Measurements from ENCODE around the gene NDE1.

NDE1 gene

DNA sequence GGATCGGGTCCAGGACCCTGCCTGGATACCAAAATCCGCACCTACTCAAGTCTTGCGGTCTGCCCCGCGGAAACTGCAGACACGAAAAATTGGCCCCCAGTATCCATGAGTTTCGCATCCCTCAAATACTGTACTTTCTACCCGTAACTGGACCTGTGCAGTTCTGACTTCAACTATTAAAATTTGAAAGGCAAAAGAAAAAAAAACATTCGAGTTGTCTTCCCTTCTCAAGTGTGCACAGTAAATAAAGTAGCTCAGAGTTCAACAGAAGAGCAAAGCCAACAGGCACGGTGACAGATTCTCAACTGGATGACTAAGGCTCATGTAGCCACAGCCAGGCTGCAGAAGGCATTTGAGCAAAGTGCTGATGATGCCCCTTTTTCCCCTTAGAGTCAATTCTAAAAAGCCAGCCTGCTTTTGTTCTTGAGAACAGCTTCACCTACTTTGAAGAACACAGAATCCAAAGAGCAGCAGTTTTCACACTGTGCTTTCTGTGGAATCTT lies 39.6 kb upstream of the NDE1 start:
- in situ Hi-C loops (cut with HindIII; ENCODE audit: low pct_unique_long_range_greater_than_20kb, low sequenced_read_pairs) = no loop called here
- DNase-seq (ENCODE audit: low read depth in 1 of 2, low spot score in 1 of 2) = no peak
- TF ChIP-seq JUND (IDR thresholded peaks at IDR 0.05; ENCODE audit: low read depth) = no peak

DNA sequence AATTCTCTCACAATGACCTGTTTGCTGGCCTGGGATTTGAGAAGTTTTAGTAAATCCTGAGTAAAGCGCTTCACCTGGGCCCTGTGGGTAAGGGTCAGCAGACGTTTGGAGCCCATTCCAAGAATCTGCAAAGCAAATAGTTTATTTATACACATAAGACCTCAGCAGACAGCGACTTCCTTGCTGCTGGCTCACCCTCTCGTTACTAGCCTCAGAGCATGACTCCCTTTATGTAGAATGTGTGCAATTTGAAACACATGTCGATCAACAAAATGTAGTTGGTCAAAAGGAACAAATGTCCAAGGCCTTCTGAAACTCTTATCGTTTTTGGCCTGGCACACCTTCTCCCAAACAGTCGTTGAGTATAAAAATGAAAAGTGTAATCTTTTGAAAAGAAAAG lies 38.4 kb upstream of the NDE1 start:
- in situ Hi-C loops (cut with HindIII; ENCODE audit: low pct_unique_long_range_greater_than_20kb, low sequenced_read_pairs) = no loop called here
- no peak for DNase-seq (ENCODE audit: low read depth in 1 of 2, low spot score in 1 of 2)
- no peak for TF ChIP-seq JUND (IDR thresholded peaks at IDR 0.05; ENCODE audit: low read depth)

DNA sequence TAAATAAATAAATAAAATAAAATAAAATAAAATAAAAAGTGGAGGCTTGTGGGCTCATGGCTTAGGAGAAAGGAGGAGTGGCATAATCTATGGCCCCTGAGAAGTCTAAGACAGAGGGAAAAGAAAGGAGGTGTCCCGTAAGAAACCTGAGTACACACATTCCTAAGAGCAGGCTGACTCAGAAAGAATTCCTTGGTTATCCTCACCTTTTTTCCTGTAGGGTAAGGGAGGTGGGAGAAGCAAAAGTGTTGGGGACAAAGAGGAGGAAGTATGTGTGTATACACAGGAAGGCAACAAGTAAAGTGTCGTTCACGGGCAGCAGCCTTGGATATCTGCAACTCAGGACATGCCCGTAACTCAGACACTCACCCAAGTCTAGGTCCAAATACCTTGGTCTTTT lies 36.4 kb upstream of the NDE1 start:
- no peak for TF ChIP-seq JUND (IDR thresholded peaks at IDR 0.05; ENCODE audit: low read depth)
- in situ Hi-C loops (cut with HindIII; ENCODE audit: low pct_unique_long_range_greater_than_20kb, low sequenced_read_pairs) = no loop called here
- no peak for DNase-seq (ENCODE audit: low read depth in 1 of 2, low spot score in 1 of 2)

DNA sequence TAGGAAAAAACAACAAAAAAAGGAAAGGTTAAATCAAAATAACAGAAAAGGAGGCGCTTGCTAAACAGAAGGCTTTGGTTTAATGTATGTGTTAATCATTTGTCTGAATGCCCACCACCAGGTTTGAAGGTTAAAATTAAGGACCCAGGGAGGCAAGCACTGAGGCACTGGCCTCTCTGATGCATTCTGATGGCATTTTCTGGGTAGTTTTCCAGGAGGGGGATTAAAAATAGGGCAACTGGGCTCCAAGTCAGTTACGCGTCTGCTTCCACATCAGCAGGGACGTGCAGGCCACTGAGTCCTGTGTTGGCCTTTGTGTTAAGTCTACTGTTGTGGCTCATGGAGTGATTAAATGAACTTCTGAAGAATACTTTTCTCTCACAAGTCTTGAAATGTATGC lies 34.0 kb upstream of the NDE1 start:
- in situ Hi-C loops (cut with HindIII; ENCODE audit: low pct_unique_long_range_greater_than_20kb, low sequenced_read_pairs) = no loop called here
- DNase-seq (ENCODE audit: low read depth in 1 of 2, low spot score in 1 of 2) = no peak
- no peak for TF ChIP-seq JUND (IDR thresholded peaks at IDR 0.05; ENCODE audit: low read depth)

DNA sequence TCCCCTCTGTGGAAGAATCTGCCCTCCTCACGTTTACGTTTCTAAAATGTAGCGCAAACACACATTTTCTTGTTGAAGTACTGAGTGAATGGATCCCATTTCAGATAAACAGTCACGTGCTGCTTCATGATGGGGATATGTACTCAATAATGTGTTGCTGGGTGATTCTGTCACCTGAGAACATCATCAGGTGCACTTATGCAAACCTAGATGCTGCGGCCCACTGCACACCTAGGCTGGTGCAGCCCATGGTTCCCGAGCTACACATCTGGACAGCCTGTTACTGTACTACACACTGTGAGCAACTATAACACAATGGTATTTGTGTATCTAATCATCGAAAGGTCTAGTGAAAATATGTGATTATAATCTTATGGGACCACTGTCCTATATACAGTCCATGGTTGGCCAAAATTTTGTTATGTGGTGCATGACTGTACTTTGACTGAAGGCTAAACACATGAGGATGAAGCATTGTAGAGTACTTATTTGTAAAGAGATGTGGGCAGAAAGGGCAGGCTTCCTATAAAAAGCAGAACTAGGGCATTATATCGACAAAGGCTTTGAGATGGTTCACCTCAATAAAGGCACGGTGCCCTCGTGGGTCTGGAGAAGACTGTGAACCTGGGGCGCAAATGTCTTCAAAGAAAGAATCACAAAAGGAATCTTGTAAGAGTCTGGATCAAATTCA lies 33.4 kb upstream of the NDE1 start:
- in situ Hi-C loops (cut with HindIII; ENCODE audit: low pct_unique_long_range_greater_than_20kb, low sequenced_read_pairs) = no loop called here
- TF ChIP-seq JUND (IDR thresholded peaks at IDR 0.05; ENCODE audit: low read depth) = no peak
- DNase-seq (ENCODE audit: low read depth in 1 of 2, low spot score in 1 of 2) = no peak

DNA sequence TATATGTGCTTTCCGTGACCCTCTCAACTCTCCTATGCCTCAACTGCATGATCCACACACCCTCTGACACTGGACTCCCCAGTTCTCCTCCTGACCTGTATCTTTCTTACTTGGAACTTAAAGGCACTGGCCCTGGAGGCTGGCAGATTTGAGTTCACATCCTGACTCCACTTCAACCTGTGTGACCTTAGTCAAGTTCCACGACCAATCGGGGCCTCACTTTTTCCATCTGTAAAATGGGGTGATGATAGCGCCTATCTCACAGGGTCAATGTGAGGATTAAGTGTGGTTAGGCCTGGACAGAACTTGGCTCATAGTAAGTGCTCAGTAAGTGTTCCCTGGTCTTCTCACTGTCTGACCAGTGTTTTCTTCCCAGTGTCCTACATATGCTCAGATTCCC lies 32.1 kb upstream of the NDE1 start:
- in situ Hi-C loops (cut with HindIII; ENCODE audit: low pct_unique_long_range_greater_than_20kb, low sequenced_read_pairs) = no loop called here
- TF ChIP-seq JUND (IDR thresholded peaks at IDR 0.05; ENCODE audit: low read depth) = no peak

DNA sequence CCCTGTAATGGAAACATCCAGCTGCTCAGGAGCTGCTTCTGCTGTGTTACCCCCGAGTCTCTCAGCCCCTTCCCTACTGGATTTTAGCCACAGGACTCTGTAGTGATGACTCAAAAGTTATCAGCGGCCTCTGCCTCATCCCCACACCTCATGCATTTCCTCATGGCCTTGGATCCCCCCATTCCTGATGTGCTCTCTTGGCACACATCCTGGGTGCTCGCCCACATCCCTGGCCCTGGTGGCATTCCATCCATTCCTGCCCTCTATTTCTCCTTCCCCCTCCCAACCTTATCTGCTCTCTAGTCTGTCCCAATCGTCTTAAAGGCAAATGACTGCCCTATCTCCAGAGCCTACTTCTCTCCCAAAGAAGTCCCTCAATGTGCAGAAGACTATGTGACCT lies 31.7 kb upstream of the NDE1 start:
- no peak for TF ChIP-seq JUND (IDR thresholded peaks at IDR 0.05; ENCODE audit: low read depth)
- DNase-seq (ENCODE audit: low read depth in 1 of 2, low spot score in 1 of 2) = no peak
- in situ Hi-C loops (cut with HindIII; ENCODE audit: low pct_unique_long_range_greater_than_20kb, low sequenced_read_pairs) = no loop called here

More for the DNA sequence above, 32.1 kb upstream of the NDE1 start:
- no peak for DNase-seq (ENCODE audit: low read depth in 1 of 2, low spot score in 1 of 2)

DNA sequence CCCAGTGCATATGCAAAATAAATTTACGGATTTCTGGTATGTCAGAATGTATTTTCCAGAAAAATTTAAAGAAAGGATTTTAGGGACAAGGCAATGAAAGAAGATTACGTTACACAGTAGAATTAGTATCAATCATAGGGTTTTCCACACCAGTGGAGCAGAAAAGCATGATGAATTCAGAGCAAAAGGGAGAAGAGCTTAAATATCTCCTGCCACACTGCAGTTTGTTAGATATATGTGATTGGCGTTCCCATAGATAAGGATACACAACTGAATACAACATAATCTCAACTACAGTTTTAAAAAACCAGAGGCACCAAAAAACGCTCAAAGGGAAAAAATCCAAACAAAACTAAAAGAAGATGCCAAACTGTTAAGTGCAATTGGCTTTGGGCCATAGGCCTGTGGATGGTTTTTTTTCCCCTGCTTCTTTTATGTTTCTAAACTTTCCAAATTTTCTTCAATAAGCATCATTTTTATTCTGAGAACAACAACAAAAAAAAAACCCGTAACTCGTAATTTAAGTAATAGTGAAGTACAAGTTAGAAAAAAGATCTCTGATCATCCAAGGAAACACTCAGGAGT lies 29.3 kb upstream of the NDE1 start:
- no peak for DNase-seq (ENCODE audit: low read depth in 1 of 2, low spot score in 1 of 2)

DNA sequence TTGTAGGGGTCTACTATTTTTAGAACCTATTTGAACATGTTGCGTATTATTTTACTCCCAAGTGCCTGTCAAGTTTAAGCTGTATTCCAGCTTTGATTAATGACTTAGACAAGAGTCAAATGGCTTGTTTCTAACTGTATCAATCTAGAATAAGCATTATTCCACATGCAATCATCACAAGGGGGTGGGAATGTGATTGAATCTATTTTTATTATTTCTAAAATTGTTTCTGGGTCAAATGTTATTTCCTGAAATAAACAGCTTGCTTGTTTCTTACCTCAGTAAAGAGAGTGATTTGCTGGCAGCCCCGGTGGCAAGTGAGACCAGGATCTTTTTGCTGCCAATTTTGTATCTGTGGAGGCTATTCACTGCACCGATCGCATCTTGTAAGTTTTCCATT lies 28.6 kb upstream of the NDE1 start:
- TF ChIP-seq JUND (IDR thresholded peaks at IDR 0.05; ENCODE audit: low read depth) = no peak
- in situ Hi-C loops (cut with HindIII; ENCODE audit: low pct_unique_long_range_greater_than_20kb, low sequenced_read_pairs) = no loop called here
- DNase-seq (ENCODE audit: low read depth in 1 of 2, low spot score in 1 of 2) = no peak

More for the DNA sequence above, 29.3 kb upstream of the NDE1 start:
- in situ Hi-C loops (cut with HindIII; ENCODE audit: low pct_unique_long_range_greater_than_20kb, low sequenced_read_pairs) = no loop called here
- no peak for TF ChIP-seq JUND (IDR thresholded peaks at IDR 0.05; ENCODE audit: low read depth)

DNA sequence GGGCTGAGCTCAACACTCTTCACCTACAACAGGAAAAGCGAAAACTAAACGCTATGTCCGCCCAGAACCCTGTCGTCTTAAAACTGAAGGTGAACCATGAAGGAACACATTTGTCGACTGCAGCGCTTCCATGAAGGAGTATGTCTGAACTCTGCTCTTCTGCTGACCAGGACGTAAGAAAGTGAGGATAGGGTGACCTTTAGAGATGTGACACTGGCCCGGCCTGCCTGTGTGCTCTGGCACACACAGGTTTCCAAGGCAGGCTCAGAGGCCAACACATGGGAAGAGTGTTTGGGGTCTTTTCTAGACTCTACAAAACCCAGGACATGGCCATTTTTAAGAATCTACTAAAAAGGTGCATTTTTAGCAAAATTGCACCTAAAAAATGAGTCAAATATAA lies 28.2 kb upstream of the NDE1 start:
- in situ Hi-C loops (cut with HindIII; ENCODE audit: low pct_unique_long_range_greater_than_20kb, low sequenced_read_pairs) = no loop called here
- no peak for DNase-seq (ENCODE audit: low read depth in 1 of 2, low spot score in 1 of 2)
- TF ChIP-seq JUND (IDR thresholded peaks at IDR 0.05; ENCODE audit: low read depth) = no peak

DNA sequence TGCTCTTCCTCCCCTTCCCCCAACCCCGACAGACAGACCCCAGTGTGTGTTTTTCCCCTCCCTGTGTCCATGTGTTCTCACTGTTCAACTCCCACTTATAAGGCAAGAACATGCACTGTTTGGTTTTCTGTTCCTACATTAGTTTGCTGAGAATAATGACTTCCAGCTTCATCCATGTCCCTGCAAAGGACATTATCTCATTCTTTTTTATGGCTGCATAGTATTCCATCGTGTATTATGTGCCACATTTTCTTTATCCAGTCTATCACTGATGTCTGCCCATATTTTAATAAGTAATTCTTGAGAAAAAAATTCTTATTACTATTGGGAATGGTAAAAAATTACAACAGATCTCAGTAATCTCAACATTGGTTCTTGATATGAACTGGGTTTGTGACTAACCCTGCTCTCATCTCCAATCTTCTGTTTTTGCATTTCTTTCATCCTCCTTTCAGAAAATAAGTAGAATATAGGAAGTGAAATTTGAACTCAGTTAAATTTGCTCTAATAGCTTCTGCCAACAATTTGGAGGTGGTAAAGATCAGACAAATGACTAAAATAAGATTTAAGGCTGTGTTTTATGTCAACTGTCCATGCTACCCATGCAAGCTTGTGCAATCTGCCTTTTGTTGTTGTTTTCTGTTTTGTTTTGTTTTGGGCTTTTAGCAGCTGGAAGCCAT lies 18.2 kb upstream of the NDE1 start:
- TF ChIP-seq JUND (IDR thresholded peaks at IDR 0.05; ENCODE audit: low read depth) = no peak
- in situ Hi-C loops (cut with HindIII; ENCODE audit: low pct_unique_long_range_greater_than_20kb, low sequenced_read_pairs) = no loop called here
- no peak for DNase-seq (ENCODE audit: low read depth in 1 of 2, low spot score in 1 of 2)

DNA sequence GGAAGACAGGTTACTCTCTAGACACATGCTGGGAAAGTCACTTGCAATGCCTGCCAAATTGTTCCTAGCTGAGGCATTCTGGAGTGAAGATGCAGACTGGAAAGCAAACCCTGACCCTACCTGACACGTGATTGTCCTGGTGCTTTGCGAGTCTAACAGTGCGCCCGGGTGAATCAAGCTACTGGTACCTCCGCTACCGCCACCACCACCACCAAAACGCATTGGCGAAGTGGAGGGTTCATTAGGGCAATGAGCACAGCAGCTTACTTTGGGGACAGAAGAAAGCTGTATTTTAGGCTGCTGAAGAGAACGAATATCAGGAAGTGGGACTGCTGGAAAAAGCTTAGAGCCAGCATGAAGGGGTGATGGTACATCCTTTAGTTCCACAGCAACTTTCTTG lies 14.1 kb upstream of the NDE1 start:
- no peak for TF ChIP-seq JUND (IDR thresholded peaks at IDR 0.05; ENCODE audit: low read depth)
- DNase-seq (ENCODE audit: low read depth in 1 of 2, low spot score in 1 of 2) = no peak
- in situ Hi-C loops (cut with HindIII; ENCODE audit: low pct_unique_long_range_greater_than_20kb, low sequenced_read_pairs) = no loop called here

DNA sequence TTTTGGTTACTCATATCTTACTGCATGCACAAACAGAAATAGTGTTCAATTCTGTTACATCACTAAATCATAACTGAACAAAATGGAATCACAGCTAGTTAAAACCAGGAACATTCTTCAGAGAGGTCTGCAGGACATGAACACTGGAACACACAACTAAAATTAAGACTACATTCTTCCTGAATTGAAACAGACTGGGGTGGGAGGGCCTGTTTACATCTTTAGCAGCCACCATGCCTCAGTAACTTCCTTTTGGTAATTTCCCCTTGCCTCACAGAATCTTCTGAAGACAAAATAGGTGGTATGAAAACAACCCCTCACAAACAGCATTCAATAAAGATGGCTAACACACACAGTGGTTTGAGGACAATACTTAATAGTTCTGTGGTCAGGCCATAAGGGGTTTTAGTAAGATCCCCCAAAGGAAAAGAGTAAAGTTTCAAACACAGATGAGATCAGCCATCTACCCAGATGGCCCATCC lies 13.6 kb upstream of the NDE1 start:
- in situ Hi-C loops (cut with HindIII; ENCODE audit: low pct_unique_long_range_greater_than_20kb, low sequenced_read_pairs) = no loop called here
- TF ChIP-seq JUND (IDR thresholded peaks at IDR 0.05; ENCODE audit: low read depth) = no peak
- DNase-seq (ENCODE audit: low read depth in 1 of 2, low spot score in 1 of 2) = no peak
